HG02678 (cell line): ENCODE data around the gene ARPP19.
"Not testable (repeated sequence)": the region's sequence is repeated elsewhere in the genome, so short reads cannot be mapped to it uniquely, and the experiment has no call there.

Experiments used
- ATAC-seq: cut with Tn5 transposase; IDR thresholded peaks from one replicate; pipeline ENCODE4 v1.9.1; 2021; ENCODE audit warnings: mild to moderate bottlenecking, moderate library complexity; ENCODE audit not compliant: unreplicated experiment

The ARPP19 gene

GRCh38 chr15:52568601-52569585 is at the start of gene ARPP19:
TSS of gene ARPP19 (minus strand) at chr15:52569030. CDS start at chr15:52568892, 138 bp downstream.
- peak; percentile 67 for ATAC-seq

GRCh38 chr15:52617026-52617425 is 48.2 kb upstream of the ARPP19 start:
- ATAC-seq: no peak

- no peak for ATAC-seq
Observed at GRCh38 chr15:52615302-52615701, 46.5 kb upstream of the ARPP19 start.

- ATAC-seq: no peak
Observed at GRCh38 chr15:52609593-52609992, 40.8 kb upstream of the ARPP19 start.

- ATAC-seq: no peak
Observed at GRCh38 chr15:52584414-52584813, 15.6 kb upstream of the ARPP19 start.

GRCh38 chr15:52579852-52580251 is 11.0 kb upstream of the ARPP19 start:
- ATAC-seq: no peak

GRCh38 chr15:52576692-52577091 is 7.9 kb upstream of the ARPP19 start:
- ATAC-seq: no peak

GRCh38 chr15:52575573-52575972 is 6.7 kb upstream of the ARPP19 start:
- ATAC-seq: not testable (repeated sequence)

- ATAC-seq: no peak
Observed at GRCh38 chr15:52575072-52575471, 6.2 kb upstream of the ARPP19 start.

- ATAC-seq: not testable (repeated sequence)
Observed at GRCh38 chr15:52574623-52575022, 5.8 kb upstream of the ARPP19 start.

- no peak for ATAC-seq
Observed at GRCh38 chr15:52567871-52568600, 794 bp downstream of the ARPP19 start.

- no peak for ATAC-seq
Observed at GRCh38 chr15:52566889-52567288, 1.9 kb downstream of the ARPP19 start.

GRCh38 chr15:52565417-52566358 is 3.1 kb downstream of the ARPP19 start:
- ATAC-seq: peak; percentile 39

GRCh38 chr15:52563501-52564060 is 5.2 kb downstream of the ARPP19 start:
- ATAC-seq: no peak

- no peak for ATAC-seq
Observed at GRCh38 chr15:52559575-52559974, 9.3 kb downstream of the ARPP19 start.

GRCh38 chr15:52559022-52559421 is 9.8 kb downstream of the ARPP19 start:
- ATAC-seq: no peak

- peak; percentile 83 for ATAC-seq
Observed at GRCh38 chr15:52558196-52558595, 10.6 kb downstream of the ARPP19 start.

- ATAC-seq: no peak
Observed at GRCh38 chr15:52557274-52557641, 11.6 kb downstream of the ARPP19 start.

- ATAC-seq: no peak
Observed at GRCh38 chr15:52556524-52557273, 12.1 kb downstream of the ARPP19 start.

- no peak for ATAC-seq
Observed at GRCh38 chr15:52552303-52552702, 16.5 kb downstream of the ARPP19 start.
